Measurements from ENCODE around the gene REM1. TPM values are rescaled to one million over a fixed set of nuclear protein-coding genes. Genes with fewer than 3 reads are reported as not detected.

REM1 gene
- total RNA-seq, 1 experiment from 2014 or later, result not detected

DNA sequence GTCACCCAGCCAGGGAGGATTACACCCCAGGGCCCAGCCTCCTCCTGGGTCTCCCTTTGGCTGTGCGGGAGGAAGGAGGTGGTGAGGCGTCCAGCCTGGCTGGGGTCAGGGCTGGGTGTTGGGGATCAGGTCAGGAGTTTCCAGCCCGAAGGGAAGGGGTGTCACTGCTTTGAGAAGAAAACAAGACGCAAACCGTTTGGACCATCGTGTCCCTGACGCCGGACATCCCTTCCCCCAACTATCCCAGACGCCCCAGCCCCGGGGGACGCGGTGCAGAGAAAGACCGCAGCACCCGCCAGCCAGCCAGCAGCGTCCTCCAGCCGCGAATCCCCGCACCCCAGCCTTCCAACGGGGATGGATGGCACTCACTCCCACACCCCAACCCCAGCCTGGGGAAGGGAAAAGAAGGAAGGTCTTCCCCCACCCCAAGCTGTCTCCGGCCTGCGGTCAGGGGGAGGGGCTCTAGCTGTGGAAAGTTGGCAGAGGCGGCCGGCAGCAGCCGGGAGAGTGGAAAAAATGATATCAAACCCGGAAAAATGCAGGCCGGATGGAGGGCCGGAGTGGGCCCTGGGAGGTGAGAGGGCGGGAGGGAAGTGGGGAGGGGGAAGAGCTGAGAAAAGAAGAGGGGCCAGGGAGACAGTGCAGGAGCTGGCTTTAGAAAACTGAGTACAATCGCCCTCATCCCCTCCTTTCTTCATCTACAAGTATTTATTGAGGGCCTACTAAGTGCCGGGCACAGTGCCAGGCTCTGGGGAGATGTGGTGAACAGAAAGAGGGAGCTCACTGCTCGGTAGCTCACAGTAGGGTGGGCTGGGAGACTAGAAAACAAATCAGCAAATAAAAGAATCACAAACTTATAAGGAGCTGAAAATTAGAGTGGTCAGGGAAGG is 10.6 kb downstream of the REM1 start:
- H3K27me3 ChIP-seq (ENCODE audit: control insufficient read depth, insufficient read depth, low read length), result no peaks in the 10 kb centered on the region
- H3K27ac ChIP-seq (ENCODE audit: low read length), result no peak overlapping the region
- intact Hi-C loops (cut with micrococcal nuclease; ENCODE audit: unreplicated experiment), result no loop called here
- no peak for TF ChIP-seq POLR2AphosphoS5 (IDR thresholded peaks at IDR 0.05; ENCODE audit: low read depth, low read length)
- TF ChIP-seq TCF7L2 (IDR thresholded peaks at IDR 0.05; ENCODE audit: low read depth, low read length), result no peak
- TF ChIP-seq, protein P1, sequence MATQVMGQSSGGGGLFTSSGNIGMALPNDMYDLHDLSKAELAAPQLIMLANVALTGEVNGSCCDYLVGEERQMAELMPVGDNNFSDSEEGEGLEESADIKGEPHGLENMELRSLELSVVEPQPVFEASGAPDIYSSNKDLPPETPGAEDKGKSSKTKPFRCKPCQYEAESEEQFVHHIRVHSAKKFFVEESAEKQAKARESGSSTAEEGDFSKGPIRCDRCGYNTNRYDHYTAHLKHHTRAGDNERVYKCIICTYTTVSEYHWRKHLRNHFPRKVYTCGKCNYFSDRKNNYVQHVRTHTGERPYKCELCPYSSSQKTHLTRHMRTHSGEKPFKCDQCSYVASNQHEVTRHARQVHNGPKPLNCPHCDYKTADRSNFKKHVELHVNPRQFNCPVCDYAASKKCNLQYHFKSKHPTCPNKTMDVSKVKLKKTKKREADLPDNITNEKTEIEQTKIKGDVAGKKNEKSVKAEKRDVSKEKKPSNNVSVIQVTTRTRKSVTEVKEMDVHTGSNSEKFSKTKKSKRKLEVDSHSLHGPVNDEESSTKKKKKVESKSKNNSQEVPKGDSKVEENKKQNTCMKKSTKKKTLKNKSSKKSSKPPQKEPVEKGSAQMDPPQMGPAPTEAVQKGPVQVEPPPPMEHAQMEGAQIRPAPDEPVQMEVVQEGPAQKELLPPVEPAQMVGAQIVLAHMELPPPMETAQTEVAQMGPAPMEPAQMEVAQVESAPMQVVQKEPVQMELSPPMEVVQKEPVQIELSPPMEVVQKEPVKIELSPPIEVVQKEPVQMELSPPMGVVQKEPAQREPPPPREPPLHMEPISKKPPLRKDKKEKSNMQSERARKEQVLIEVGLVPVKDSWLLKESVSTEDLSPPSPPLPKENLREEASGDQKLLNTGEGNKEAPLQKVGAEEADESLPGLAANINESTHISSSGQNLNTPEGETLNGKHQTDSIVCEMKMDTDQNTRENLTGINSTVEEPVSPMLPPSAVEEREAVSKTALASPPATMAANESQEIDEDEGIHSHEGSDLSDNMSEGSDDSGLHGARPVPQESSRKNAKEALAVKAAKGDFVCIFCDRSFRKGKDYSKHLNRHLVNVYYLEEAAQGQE (IDR thresholded peaks at IDR 0.05; ENCODE audit: insufficient read depth in 1 of 2, low read depth in 2 of 2, low read length in 1 of 2), result no peak
- TF ChIP-seq SIN3A (IDR thresholded peaks at IDR 0.05; ENCODE audit: borderline replicate concordance, insufficient read depth, low read depth, low read length), result no peak
- in situ Hi-C loops (cut with HindIII; ENCODE audit: low pct_unique_long_range_greater_than_20kb, low sequenced_read_pairs), result no loop called here
- CTCF ChIA-PET, result interaction anchor here (0.6 to 1.2 kb wide), 3 partner anchors 11 to 70 kb away, joined by 4 to 8 read pairs (median 5); partner anchors contain the start of genes DEFB124 and REM1
- ATAC-seq (peak; percentile 33; the same call in 1 of the 2 replicates), DNase-seq (ENCODE audit: low read depth, low spot score) (no peak)
- no peaks in the 10 kb centered on the region for H3K9me3 ChIP-seq (ENCODE audit: control insufficient read depth, insufficient read depth, low read depth, low read length)
- no peaks in the 10 kb centered on the region for H3K4me1 ChIP-seq (ENCODE audit: control insufficient read depth, insufficient read depth, low read length)
- BruUV-seq (replicated peaks), result no TSS peak
- no peaks in the 10 kb centered on the region for H3K36me3 ChIP-seq (ENCODE audit: control insufficient read depth, insufficient read depth, low read length)
- 0 out of 4 replicates have a peak overlapping the region, but pooled peaks of 1 of the 2 experiments have one; percentile 10 for H3K4me3 ChIP-seq (ENCODE audit: low read depth in 2 of 2, low read length in 2 of 2)
- POLR2A ChIA-PET, result interaction anchor here (0.6 kb wide), 2 partner anchors 18 to 26 kb away, joined by 5 read pairs; no protein-coding TSS in a partner anchor

DNA sequence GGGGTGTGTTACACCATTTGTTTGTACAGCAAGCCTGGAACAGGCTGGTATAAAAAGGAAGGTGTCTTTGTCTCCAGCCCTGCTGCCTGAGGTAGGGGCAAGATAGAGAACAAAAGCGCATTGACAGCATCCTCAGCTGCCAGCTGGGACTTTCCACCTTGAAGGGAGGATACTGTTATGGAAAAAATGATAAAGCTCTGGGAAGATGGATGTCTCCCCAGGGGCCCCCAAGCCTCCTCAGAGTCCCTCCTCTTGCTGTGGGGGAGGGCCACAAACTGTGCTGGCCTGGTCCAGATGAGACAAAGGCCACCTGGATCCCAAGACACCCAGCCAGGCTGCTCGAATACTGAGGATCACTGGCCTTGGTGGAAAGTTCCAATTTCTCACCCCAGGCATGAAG is 13.0 kb downstream of the REM1 start:
- Histone ChIP-seq H3K27me3 (ENCODE audit: control insufficient read depth, insufficient read depth, low read length) (no peaks in the 10 kb centered on the region), H3K36me3 (ENCODE audit: control insufficient read depth, insufficient read depth, low read length) (no peaks in the 10 kb centered on the region), H3K4me1 (ENCODE audit: control insufficient read depth, insufficient read depth, low read length) (no peaks in the 10 kb centered on the region), H3K4me3 (ENCODE audit: low read depth in 2 of 2, low read length in 2 of 2) (no peak overlapping the region), H3K27ac (ENCODE audit: low read length) (no peak overlapping the region), H3K9me3 (ENCODE audit: control insufficient read depth, insufficient read depth, low read depth, low read length) (no peaks in the 10 kb centered on the region)
- in situ Hi-C loops (cut with HindIII; ENCODE audit: low pct_unique_long_range_greater_than_20kb, low sequenced_read_pairs), result no loop called here
- POLR2A ChIA-PET, result no interaction called here
- CTCF ChIA-PET, result no interaction called here
- DNase-seq (ENCODE audit: low read depth, low spot score), result no peak
- ATAC-seq, result no peak; the same call in 1 of the 2 replicates
- BruUV-seq (replicated peaks), result no TSS peak
- no peak for TF ChIP-seq TCF7L2 (IDR thresholded peaks at IDR 0.05; ENCODE audit: low read depth, low read length)
- no peak for TF ChIP-seq POLR2AphosphoS5 (IDR thresholded peaks at IDR 0.05; ENCODE audit: low read depth, low read length)
- TF ChIP-seq CTCF (IDR thresholded peaks at IDR 0.05), result no peak
- TF ChIP-seq, protein P1 (IDR thresholded peaks at IDR 0.05; ENCODE audit: insufficient read depth in 1 of 2, low read depth in 2 of 2, low read length in 1 of 2), result no peak
- TF ChIP-seq SIN3A (IDR thresholded peaks at IDR 0.05; ENCODE audit: borderline replicate concordance, insufficient read depth, low read depth, low read length), result no peak
- intact Hi-C loops (cut with micrococcal nuclease; ENCODE audit: unreplicated experiment), result no loop called here

Data from Panc1 (cell line).